ENCODE data around the gene NSD2. TPM values are rescaled to one million over a fixed set of nuclear protein-coding genes. Genes with fewer than 3 reads are reported as not detected.

NSD2 gene
- total RNA-seq, 1 donor from 2014 or later, result 44.6 TPM

- CTCF ChIA-PET, result interaction anchor here (0.8 to 6.7 kb wide), 18 partner anchors 9 to 206 kb away, joined by 3 to 87 read pairs (median 4); no protein-coding TSS in a partner anchor
- Mint-ChIP-seq H3K27me3 (no peaks in the 10 kb centered on the region), H3K27ac (no peak overlapping the region), H3K36me3 (ENCODE audit: low read depth) (peaks cover 37% of the 10 kb centered on the region), H3K4me1 (peaks cover 6% of the 10 kb centered on the region), H3K9me3 (no peaks in the 10 kb centered on the region), H3K4me3 (no peak overlapping the region)
- TF ChIP-seq CTCF (IDR thresholded peaks at IDR 0.05), result peak; percentile 67
- intact Hi-C loops (cut with micrococcal nuclease), result loop anchor here (1.0 kb wide), 6 partner anchors 28 to 206 kb away; partner anchors contain the start of genes LETM1 and NSD2
- POLR2A ChIA-PET, result interaction anchor here (1.6 kb wide), 1 partner anchor 12 kb away, joined by 3 read pairs; no protein-coding TSS in a partner anchor
- DNase-seq (peak; percentile 44), ATAC-seq (ENCODE audit: low read depth) (peak; percentile 95)
Observed at GRCh38 chr4:1899149-1900086, 28.2 kb downstream of the NSD2 start.

GRCh38 chr4:1900087-1900433 lies 28.9 kb downstream of the NSD2 start:
- no peak for DNase-seq
- ChIA-PET CTCF (interaction anchor here (0.8 to 6.7 kb wide), 14 partner anchors 8 to 207 kb away, joined by 3 to 87 read pairs (median 4); no protein-coding TSS in a partner anchor), POLR2A (interaction anchor here (1.6 kb wide), 1 partner anchor 13 kb away, joined by 3 read pairs; no protein-coding TSS in a partner anchor)
- H3K9me3 Mint-ChIP-seq, result no peaks in the 10 kb centered on the region
- H3K27ac Mint-ChIP-seq, result no peak overlapping the region
- H3K27me3 Mint-ChIP-seq, result no peaks in the 10 kb centered on the region
- peaks cover 39% of the 10 kb centered on the region for H3K36me3 Mint-ChIP-seq (ENCODE audit: low read depth)
- intact Hi-C loops (cut with micrococcal nuclease), result no loop called here
- H3K4me3 Mint-ChIP-seq, result no peak overlapping the region
- TF ChIP-seq CTCF (IDR thresholded peaks at IDR 0.05), result no peak
- ATAC-seq (ENCODE audit: low read depth), result no peak
- H3K4me1 Mint-ChIP-seq, result peaks cover 6% of the 10 kb centered on the region

- ChIA-PET CTCF (interaction anchor here (0.9 to 6.7 kb wide), 6 partner anchors 8 to 207 kb away, joined by 3 to 87 read pairs (median 9); no protein-coding TSS in a partner anchor), POLR2A (no interaction called here)
- Mint-ChIP-seq H3K4me1 (peaks cover 6% of the 10 kb centered on the region), H3K27ac (no peak overlapping the region), H3K4me3 (no peak overlapping the region), H3K9me3 (no peaks in the 10 kb centered on the region), H3K27me3 (no peaks in the 10 kb centered on the region), H3K36me3 (ENCODE audit: low read depth) (peaks cover 41% of the 10 kb centered on the region)
- no peak for DNase-seq
- ATAC-seq (ENCODE audit: low read depth), result no peak
- no peak for TF ChIP-seq CTCF (IDR thresholded peaks at IDR 0.05)
- intact Hi-C loops (cut with micrococcal nuclease), result no loop called here
Observed at GRCh38 chr4:1900624-1901023, 29.4 kb downstream of the NSD2 start.

- Mint-ChIP-seq H3K9me3 (no peaks in the 10 kb centered on the region), H3K36me3 (ENCODE audit: low read depth) (peaks cover 45% of the 10 kb centered on the region), H3K27me3 (no peaks in the 10 kb centered on the region), H3K4me3 (no peak overlapping the region), H3K4me1 (peaks cover 6% of the 10 kb centered on the region), H3K27ac (no peak overlapping the region)
- intact Hi-C loops (cut with micrococcal nuclease), result no loop called here
- CTCF ChIA-PET, result interaction anchor here (6.7 kb wide), 1 partner anchor 155 kb away, joined by 87 read pairs; no protein-coding TSS in a partner anchor
- POLR2A ChIA-PET, result no interaction called here
- TF ChIP-seq CTCF (IDR thresholded peaks at IDR 0.05), result no peak
- DNase-seq, result no peak
- no peak for ATAC-seq (ENCODE audit: low read depth)
Observed at GRCh38 chr4:1901127-1901526, 29.9 kb downstream of the NSD2 start.

GRCh38 chr4:1902243-1902642 lies 31.1 kb downstream of the NSD2 start:
- ChIA-PET CTCF (interaction anchor here (6.7 kb wide), 1 partner anchor 156 kb away, joined by 87 read pairs; no protein-coding TSS in a partner anchor), POLR2A (no interaction called here)
- Mint-ChIP-seq H3K27ac (no peak overlapping the region), H3K36me3 (ENCODE audit: low read depth) (peaks cover 49% of the 10 kb centered on the region), H3K4me3 (no peak overlapping the region), H3K4me1 (peaks cover 6% of the 10 kb centered on the region), H3K27me3 (no peaks in the 10 kb centered on the region), H3K9me3 (no peaks in the 10 kb centered on the region)
- ATAC-seq (ENCODE audit: low read depth) (no peak), DNase-seq (no peak)
- no peak for TF ChIP-seq CTCF (IDR thresholded peaks at IDR 0.05)
- intact Hi-C loops (cut with micrococcal nuclease), result no loop called here
